Measurements from ENCODE around the gene USP3.

The USP3 gene

DNA sequence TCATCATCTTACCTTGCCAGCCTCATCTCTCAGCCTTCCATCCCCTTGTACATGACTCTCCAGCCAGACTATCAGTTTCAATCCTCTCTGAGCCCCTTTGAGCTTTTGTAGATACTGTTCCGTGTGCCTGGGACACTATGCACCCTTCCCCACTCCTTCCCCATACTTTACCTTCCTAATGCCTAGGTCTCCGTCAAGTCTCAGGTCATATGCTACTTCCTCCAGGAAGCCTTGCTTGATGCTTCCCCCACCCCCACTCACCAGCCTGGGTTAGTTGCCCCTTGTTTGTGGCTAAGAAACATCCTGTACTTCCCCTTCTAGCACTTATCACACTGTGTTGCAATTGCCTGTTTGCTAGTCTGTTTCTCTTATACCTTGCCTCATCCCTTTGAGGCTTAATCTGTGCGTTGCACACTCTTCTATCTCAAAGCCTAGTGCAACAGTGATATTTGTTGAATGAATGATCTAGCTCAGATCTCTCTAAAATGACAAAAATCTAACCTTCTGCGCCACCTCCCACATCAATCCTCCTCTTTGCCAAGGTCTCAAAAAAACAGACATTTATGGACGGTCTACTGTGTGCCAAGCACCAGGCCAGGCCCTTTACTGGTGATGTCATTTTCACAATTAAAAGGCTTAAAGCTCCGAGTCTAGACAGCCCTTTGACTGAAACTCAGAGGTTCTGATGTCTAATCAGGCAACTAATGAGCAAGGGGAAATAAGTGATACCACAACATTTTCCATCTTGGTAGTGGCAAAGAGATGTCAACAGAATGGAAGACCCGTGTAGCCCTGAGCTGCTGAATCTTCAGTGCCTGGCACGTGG is 6.5 kb upstream of the USP3 start:
- DNase-seq (ENCODE audit: low read depth) = peak; percentile 95

GRCh38 chr15:63499175-63499549 is 5.2 kb upstream of the USP3 start:
- DNase-seq (ENCODE audit: low read depth) = no peak

GRCh38 chr15:63499611-63500010 is 4.8 kb upstream of the USP3 start:
- no peak for DNase-seq (ENCODE audit: low read depth)

DNA sequence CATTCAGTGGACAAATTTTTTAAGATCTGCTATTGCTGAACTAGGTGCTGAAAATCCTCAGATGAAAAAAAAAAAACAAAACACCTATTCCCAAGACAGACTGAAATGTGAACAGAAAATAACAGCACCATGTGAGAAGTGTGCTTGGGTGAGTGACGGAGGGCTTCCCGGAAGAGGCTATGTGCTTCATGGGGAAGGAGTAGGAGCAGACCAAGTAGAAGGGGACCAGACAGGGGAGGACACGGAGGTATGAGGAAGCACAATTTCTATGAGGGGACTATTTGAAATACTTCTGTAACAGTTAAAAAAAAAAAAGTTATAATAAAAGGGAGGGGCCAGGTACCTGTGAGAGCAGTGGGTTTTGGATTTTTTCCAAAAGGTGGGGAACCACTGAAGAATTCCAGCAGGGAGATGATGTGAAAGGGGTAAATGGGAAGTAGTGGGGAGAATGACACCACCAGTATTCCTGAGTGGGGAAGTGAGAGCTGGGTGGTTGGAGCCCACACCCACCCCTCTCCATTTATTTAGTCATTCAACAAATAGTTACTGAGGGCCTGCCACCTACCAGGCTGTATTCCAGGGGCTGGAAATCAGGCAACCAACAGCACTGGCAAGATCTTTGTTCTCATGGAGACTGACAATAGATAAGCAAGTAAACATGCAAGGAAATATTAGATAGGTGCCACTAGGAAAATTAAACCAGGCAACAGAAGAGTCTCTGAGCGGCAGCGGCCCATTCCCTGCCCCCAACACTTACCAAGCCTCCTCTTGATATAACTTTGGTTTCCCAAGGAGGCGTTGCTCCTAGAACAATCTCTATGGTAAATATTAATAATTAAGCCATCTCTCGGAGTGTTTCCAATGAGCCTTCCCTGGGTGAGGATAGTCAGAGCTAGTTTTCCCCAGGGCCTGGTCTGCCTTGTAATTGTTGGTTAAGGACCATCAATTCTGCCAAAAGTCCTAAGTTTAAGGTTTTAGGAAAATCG is 3.8 kb upstream of the USP3 start:
- no peak for DNase-seq (ENCODE audit: low read depth)

- DNase-seq (ENCODE audit: low read depth) = peak; percentile 82
These were observed 2.9 kb upstream of the USP3 start for GRCh38 chr15:63501256-63502089.

- DNase-seq (ENCODE audit: low read depth) = peak; percentile 95
These were observed 2.1 kb upstream of the USP3 start for GRCh38 chr15:63502137-63502766.

DNA sequence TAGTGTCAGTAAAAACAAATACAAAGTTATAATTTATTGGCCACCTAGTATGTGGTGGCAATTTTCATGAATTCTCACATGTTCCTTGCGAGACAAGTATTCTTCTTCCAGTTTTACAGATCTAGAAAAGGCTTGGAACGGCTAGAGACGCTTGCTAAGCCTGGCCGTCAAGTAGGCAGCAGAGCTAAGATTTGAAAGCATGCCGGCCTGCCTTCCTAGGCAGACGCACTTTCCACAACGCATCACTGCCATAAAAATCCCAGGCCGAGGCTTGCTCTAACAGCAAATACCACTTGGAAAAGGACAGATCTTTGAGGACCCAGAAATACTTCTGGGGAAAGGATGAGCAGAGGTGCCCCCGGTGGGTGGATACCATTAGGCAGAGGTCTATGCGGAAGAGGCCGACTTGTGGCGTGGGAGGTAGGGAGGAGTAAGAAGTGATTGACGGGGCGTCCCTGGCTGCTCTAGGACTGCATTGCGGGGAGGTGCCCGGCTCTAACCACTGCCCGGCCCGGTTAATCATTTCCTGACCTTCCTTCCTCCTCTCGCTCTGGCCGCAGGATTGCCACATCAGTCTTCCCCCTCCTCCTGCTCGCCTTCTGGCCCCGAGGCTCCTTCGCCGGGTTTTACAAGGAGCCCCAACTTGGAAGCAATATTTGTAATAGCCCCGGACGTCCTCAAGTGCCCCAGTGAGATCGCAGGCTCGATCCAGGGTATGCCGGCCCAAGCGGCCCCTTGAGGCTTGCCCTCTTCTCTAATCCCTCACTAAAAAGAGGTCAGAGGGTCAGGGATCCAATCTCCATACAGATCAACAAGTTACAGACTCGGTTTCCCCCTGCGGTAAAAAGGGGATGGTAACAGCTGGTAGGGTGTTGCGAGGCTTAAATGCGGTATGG is 1.3 kb upstream of the USP3 start:
- DNase-seq (ENCODE audit: low read depth) = peak; percentile 99

- peak; percentile 98 for DNase-seq (ENCODE audit: low read depth)
These were observed 600 bp upstream of the USP3 start for GRCh38 chr15:63503739-63504246.

GRCh38 chr15:63504979-63505841 is 817 bp downstream of the USP3 start:
- DNase-seq (ENCODE audit: low read depth) = peak; percentile 37

DNA sequence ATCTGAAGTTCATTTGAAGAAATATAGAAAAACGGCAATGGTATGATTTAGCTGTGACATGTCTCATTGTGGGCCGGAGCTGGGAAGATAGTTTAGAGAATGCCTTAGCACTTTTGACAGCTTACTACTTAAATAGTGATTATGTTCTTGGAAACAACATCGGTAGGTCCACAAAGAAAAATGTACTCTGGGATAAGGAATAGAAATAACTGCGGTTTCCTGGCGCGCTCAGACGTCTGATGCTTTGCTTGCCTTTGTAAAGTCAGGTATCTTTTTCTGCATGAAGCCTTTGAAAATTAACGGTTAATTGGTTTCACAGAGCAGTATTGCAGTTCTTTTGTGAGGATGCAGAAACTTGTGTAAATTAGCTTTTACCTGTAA is 1.4 kb downstream of the USP3 start:
- no peak for DNase-seq (ENCODE audit: low read depth)

GRCh38 chr15:63506537-63507035 is 2.2 kb downstream of the USP3 start:
- DNase-seq (ENCODE audit: low read depth) = peak; percentile 36

- no peak for DNase-seq (ENCODE audit: low read depth)
These were observed 3.8 kb downstream of the USP3 start for GRCh38 chr15:63507878-63508818.

- DNase-seq (ENCODE audit: low read depth) = no peak
These were observed 4.9 kb downstream of the USP3 start for GRCh38 chr15:63509056-63509954.

- DNase-seq (ENCODE audit: low read depth) = peak; percentile 58
These were observed 5.9 kb downstream of the USP3 start for GRCh38 chr15:63509955-63510940.

GRCh38 chr15:63512148-63512547 is 7.8 kb downstream of the USP3 start:
- DNase-seq (ENCODE audit: low read depth) = no peak

DNA sequence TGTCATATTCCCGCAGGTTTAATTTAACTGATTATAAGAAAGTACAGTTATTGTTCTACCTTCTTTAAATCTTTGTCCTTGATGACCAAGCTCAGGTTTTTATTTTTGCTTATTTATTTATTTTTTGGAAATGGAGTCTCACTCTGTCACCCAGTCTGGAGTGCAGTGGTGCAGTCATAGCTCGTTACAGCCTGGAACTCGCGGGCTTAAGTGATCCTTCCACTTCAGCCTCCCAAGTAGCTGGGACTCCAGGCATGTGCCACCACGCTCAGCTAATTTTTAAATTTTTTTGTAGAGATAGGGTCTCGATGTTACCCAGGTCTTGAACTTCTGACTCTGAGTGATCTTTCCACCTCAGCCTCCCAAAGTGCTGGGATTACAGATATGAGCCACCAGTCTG is 8.9 kb downstream of the USP3 start:
- no peak for DNase-seq (ENCODE audit: low read depth)

Data from amniotic epithelial cell (primary cell).